Activated T-cell treated with anti-CD3 and anti-CD28 coated beads for 48 hours (primary cell): ENCODE results near the gene NCOA1.
"Not testable (repeated sequence)": the region's sequence is repeated elsewhere in the genome, so short reads cannot be mapped to it uniquely, and the experiment has no call there.

Experiments
- DNase-seq: peaks from one replicate; pipeline ENCODE4 v3.0.0-alpha.2; 2020; ENCODE audit warnings: low read depth

NCOA1 gene

GRCh38 chr2:24792542-24792873 lies 301.5 kb downstream of the NCOA1 start:
- DNase-seq: no peak

GRCh38 chr2:24792874-24793760 lies 302.1 kb downstream of the NCOA1 start, which contains the start of the genes CENPO and PTRHD1:
CENPO (plus strand) TSS chr2:24793425; CDS start chr2:24793920, 495 bp downstream.
PTRHD1 (minus strand) TSS chr2:24793391; CDS start chr2:24793377, 14 bp downstream.
- DNase-seq: peak; percentile 88

GRCh38 chr2:24793761-24794435 lies 302.8 kb downstream of the NCOA1 start:
- DNase-seq: no peak

GRCh38 chr2:24797644-24798043 lies 306.6 kb downstream of the NCOA1 start:
- no peak for DNase-seq

GRCh38 chr2:24800487-24800886 lies 309.4 kb downstream of the NCOA1 start:
- DNase-seq: not testable (repeated sequence)

GRCh38 chr2:24805811-24806660 lies 315.0 kb downstream of the NCOA1 start:
- DNase-seq: not testable (repeated sequence)

GRCh38 chr2:24806661-24807036 lies 315.6 kb downstream of the NCOA1 start:
- DNase-seq: no peak

GRCh38 chr2:24809316-24810007 lies 318.4 kb downstream of the NCOA1 start:
- DNase-seq: no peak

- no peak for DNase-seq
Measured at GRCh38 chr2:24813691-24814137, 322.7 kb downstream of the NCOA1 start.

GRCh38 chr2:24814516-24814915 lies 323.5 kb downstream of the NCOA1 start:
- DNase-seq: no peak

GRCh38 chr2:24815171-24815570 lies 324.1 kb downstream of the NCOA1 start:
- DNase-seq: no peak

GRCh38 chr2:24816404-24816803 lies 325.4 kb downstream of the NCOA1 start:
- DNase-seq: no peak

GRCh38 chr2:24816884-24817283 lies 325.8 kb downstream of the NCOA1 start:
- DNase-seq: no peak

GRCh38 chr2:24818721-24819167 lies 327.7 kb downstream of the NCOA1 start:
- no peak for DNase-seq

- no peak for DNase-seq
Measured at GRCh38 chr2:24819442-24820174, 328.6 kb downstream of the NCOA1 start.

GRCh38 chr2:24820175-24820513 lies 329.1 kb downstream of the NCOA1 start:
- DNase-seq: no peak
